ENCODE data around the gene EIF3A.

- TF ChIP-seq POLR2A (IDR thresholded peaks at IDR 0.05; ENCODE audit: low read depth, low read length) (no peak), POLR2AphosphoS5 (IDR thresholded peaks at IDR 0.05; ENCODE audit: low read depth, low read length) (no peak)
These were observed 57.1 kb downstream of the EIF3A start for GRCh38 chr10:119023553-119023868.

All from GM12892 (cell line).